Activated B cell treated with CpG ODN at 0.5 μM for 24 hours (primary cell): Measurements from ENCODE around the gene STAP2. TPM values are rescaled to one million over a fixed set of nuclear protein-coding genes. Genes with fewer than 3 reads are reported as not detected.
"Not testable (repeated sequence)": the region's sequence is repeated elsewhere in the genome, so short reads cannot be mapped to it uniquely, and the experiment has no call there.

Experiments
- ATAC-seq: fragments of 200-7000 bp; cut with Tn5 transposase; one replicate; pipeline ENCODE4 v1.10.0; 2021; ENCODE audit warnings: low read depth, mild to moderate bottlenecking, moderate library complexity
- CTCF ChIA-PET: fragments of 350-600 bp; sonication (Branson Sonifier 250); formaldehyde crosslinking; loops from one replicate; lab custom pipeline; 2021; ENCODE audit warnings: antibody characterized with exemption; lab: Charles Lee
- POLR2A ChIA-PET: fragments of 350-600 bp; sonication (Branson Sonifier 250); formaldehyde crosslinking; loops from one replicate; lab custom pipeline; 2021; ENCODE audit warnings: antibody characterized with exemption; lab: Charles Lee
- DNase-seq: peaks from one replicate; pipeline ENCODE4 v3.0.0; 2022
- H3K27ac Mint-ChIP-seq: one replicate; pipeline ENCODE4 v1.8.0; 2020; ENCODE audit warnings: mixed read lengths
- H3K27me3 Mint-ChIP-seq: one replicate; pipeline ENCODE4 v1.8.0; 2021; ENCODE audit warnings: mixed read lengths
- H3K36me3 Mint-ChIP-seq: one replicate; pipeline ENCODE4 v1.8.0; 2021; ENCODE audit warnings: low read depth, mixed read lengths
- H3K4me1 Mint-ChIP-seq: one replicate; pipeline ENCODE4 v1.8.0; 2021; ENCODE audit warnings: mixed read lengths
- H3K4me3 Mint-ChIP-seq: one replicate; pipeline ENCODE4 v1.8.0; 2020; ENCODE audit warnings: mild to moderate bottlenecking, mixed read lengths
- H3K9me3 Mint-ChIP-seq: one replicate; pipeline ENCODE4 v1.8.0; 2020; ENCODE audit warnings: mixed read lengths
- intact Hi-C: fragments of 100-400 bp; cut with micrococcal nuclease; formaldehyde crosslinking; loops from one replicate; pipeline ENCODE4 v1.15.1; 2024
- total RNA-seq: library from RNA; stranded (reverse); gene quantifications from 2 replicates; pipeline ENCODE4 v1.2.3, GENCODE V29; 2022
- TF ChIP-seq, protein P1 (sequence below): fragments of 200-600 bp; IDR thresholded peaks from one replicate; pipeline ENCODE4 v1.8.0; 2022; ENCODE audit warnings: antibody characterized with exemption, mild to moderate bottlenecking

Gene STAP2
- total RNA-seq, 1 donor from 2014 or later, result 1.1 TPM

DNA sequence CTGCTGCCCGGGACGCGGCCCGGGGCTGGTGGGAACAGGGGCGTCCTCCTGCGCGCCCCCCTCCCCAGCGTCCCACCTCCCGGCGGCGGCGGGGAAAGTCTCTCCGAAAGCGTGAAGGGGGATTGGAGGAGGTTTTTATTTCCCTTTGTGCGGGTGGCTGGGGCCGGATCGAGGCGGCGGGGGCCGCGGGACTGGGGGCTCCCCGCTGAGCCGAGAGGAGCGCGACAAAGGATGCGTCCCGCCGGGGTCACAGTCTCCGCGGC, 59.4 kb downstream of the STAP2 start:
- no peaks in the 10 kb centered on the region for H3K9me3 Mint-ChIP-seq
- no peak overlapping the region for H3K4me3 Mint-ChIP-seq
- H3K36me3 Mint-ChIP-seq, result no peaks in the 10 kb centered on the region
- H3K27me3 Mint-ChIP-seq, result peaks cover 31% of the 10 kb centered on the region
- intact Hi-C loops, result no loop called here
- no peak for DNase-seq
- TF ChIP-seq, protein P1, sequence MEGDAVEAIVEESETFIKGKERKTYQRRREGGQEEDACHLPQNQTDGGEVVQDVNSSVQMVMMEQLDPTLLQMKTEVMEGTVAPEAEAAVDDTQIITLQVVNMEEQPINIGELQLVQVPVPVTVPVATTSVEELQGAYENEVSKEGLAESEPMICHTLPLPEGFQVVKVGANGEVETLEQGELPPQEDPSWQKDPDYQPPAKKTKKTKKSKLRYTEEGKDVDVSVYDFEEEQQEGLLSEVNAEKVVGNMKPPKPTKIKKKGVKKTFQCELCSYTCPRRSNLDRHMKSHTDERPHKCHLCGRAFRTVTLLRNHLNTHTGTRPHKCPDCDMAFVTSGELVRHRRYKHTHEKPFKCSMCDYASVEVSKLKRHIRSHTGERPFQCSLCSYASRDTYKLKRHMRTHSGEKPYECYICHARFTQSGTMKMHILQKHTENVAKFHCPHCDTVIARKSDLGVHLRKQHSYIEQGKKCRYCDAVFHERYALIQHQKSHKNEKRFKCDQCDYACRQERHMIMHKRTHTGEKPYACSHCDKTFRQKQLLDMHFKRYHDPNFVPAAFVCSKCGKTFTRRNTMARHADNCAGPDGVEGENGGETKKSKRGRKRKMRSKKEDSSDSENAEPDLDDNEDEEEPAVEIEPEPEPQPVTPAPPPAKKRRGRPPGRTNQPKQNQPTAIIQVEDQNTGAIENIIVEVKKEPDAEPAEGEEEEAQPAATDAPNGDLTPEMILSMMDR, result no peak
- ChIA-PET POLR2A (no interaction called here), CTCF (no interaction called here)
- no peak overlapping the region for H3K27ac Mint-ChIP-seq
- peaks cover 4% of the 10 kb centered on the region for H3K4me1 Mint-ChIP-seq
- ATAC-seq, result no peak

DNA sequence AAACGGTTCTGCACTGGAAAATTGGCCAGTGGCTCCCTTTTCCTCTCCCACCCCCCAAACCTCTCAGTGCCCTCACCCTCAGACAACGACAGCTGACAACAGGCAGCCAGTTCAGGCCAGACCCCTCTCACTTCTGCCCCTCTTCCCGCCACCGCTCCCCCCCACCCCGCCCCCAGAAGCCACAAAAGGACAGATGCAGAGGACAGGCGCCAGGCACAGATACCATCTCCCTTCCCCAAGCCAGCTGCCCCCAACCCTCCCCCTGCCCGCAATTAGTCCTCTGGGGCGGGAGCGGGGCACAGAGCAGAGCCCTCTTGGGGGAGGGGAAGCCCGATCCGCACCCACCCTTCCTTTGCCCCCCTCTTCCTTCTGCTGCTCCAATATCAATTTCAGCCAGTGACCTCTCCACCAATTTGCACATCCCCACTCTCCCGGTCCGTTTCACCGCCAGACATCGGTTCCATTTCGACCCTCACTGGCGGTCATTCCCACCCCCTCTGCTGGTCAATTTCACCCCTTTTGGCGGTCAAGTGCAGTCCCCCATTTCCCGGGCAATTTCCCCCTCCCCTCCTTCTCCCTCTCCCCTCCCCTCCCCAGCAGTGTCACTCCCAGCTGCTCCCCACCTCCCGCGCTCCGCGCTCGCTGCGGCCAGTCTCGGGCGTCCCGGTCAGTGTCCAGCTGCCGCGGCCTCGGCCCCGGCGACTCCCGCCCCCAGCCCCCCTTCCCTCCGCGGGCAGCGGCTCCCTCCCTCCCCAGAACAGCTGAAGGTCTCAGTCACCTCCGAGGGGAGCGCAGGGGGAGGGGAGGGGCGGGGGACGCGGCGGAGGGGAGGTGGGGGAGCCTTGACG, 60.0 kb downstream of the STAP2 start, which contains the start of gene SHD:
Gene SHD (plus strand): TSS at position 848 of the 848 bp plus-strand sequence. CDS start 798 bp downstream, outside the sequence.
- Mint-ChIP-seq H3K36me3 (no peaks in the 10 kb centered on the region), H3K9me3 (no peaks in the 10 kb centered on the region), H3K27ac (no peak within 1 kb of the TSS), H3K27me3 (peaks cover 31% of the 10 kb centered on the region), H3K4me3 (peak within 1 kb of the TSS; percentile 32), H3K4me1 (peaks cover 4% of the 10 kb centered on the region)
- intact Hi-C loops, result no loop called here
- POLR2A ChIA-PET, result interaction anchor here (0.7 kb wide), 1 partner anchor 11 kb away, joined by 3 read pairs; no protein-coding TSS in a partner anchor
- TF ChIP-seq, protein P1, result no peak
- no peak for ATAC-seq
- no peak for DNase-seq
- CTCF ChIA-PET, result interaction anchor here (1.7 kb wide), 1 partner anchor 12 kb away, joined by 7 read pairs; no protein-coding TSS in a partner anchor

DNA sequence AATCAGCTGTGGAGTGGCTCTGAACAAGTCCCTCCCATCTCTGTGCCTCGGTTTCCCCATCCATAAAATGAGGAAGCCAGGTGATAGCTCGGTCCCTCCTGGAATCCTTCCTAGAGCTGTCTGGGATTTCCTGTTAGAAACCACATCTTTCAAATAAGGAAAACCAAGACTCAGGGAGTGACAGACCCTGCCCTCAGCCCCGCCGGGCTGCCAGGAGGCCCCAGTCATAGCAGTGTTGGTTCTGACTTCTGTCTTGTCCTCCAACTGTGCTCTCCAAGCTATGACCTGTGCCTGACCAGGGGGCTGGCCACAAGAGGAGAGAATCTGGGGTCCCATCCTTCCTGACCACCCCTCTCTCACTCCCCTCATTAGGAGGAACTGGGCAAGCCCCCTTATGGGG, 60.6 kb downstream of the STAP2 start:
- intact Hi-C loops, result no loop called here
- peaks cover 31% of the 10 kb centered on the region for H3K27me3 Mint-ChIP-seq
- ChIA-PET CTCF (interaction anchor here (0.6 to 1.7 kb wide), 2 partner anchors 11 to 16 kb away, joined by 3 to 7 read pairs; no protein-coding TSS in a partner anchor), POLR2A (interaction anchor here (0.7 kb wide), 1 partner anchor 10 kb away, joined by 3 read pairs; no protein-coding TSS in a partner anchor)
- no peaks in the 10 kb centered on the region for H3K36me3 Mint-ChIP-seq
- H3K4me1 Mint-ChIP-seq, result peaks cover 4% of the 10 kb centered on the region
- no peak overlapping the region for H3K27ac Mint-ChIP-seq
- TF ChIP-seq, protein P1, result no peak
- ATAC-seq, result no peak
- DNase-seq, result no peak
- no peak overlapping the region for H3K4me3 Mint-ChIP-seq
- H3K9me3 Mint-ChIP-seq, result no peaks in the 10 kb centered on the region

DNA sequence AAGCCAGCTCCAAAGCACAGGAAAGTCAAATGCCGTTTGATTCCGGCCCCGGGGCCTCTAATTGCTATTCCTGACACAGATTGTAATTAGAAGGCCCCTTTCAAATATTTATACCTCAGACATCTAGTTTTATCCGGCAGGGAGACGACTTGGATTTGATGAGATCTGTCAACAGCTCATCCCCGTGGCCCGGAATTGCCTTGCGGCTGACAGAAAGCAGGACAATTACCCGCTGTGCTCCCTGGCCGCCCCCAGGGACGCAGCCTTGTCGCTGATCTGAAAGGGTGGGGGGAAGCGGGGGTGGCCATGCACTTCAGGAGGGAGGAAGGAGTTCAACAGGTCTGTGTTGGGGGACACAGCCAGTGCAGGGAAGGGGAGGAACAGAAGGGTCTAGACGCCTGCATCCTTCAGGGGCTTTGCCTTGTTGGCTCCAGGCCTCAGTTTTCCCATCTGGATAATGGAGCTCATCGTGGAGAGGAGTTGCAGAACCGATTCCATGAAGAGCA, 61.4 kb downstream of the STAP2 start:
- TF ChIP-seq, protein P1, result no peak
- intact Hi-C loops, result no loop called here
- H3K4me3 Mint-ChIP-seq, result no peak overlapping the region
- ChIA-PET CTCF (interaction anchor here (1.7 kb wide), 1 partner anchor 10 kb away, joined by 7 read pairs; no protein-coding TSS in a partner anchor), POLR2A (no interaction called here)
- peaks cover 3% of the 10 kb centered on the region for H3K36me3 Mint-ChIP-seq
- ATAC-seq (no peak), DNase-seq (no peak)
- H3K27ac Mint-ChIP-seq, result no peak overlapping the region
- H3K4me1 Mint-ChIP-seq, result peaks cover 4% of the 10 kb centered on the region
- no peaks in the 10 kb centered on the region for H3K9me3 Mint-ChIP-seq
- H3K27me3 Mint-ChIP-seq, result peaks cover 28% of the 10 kb centered on the region

DNA sequence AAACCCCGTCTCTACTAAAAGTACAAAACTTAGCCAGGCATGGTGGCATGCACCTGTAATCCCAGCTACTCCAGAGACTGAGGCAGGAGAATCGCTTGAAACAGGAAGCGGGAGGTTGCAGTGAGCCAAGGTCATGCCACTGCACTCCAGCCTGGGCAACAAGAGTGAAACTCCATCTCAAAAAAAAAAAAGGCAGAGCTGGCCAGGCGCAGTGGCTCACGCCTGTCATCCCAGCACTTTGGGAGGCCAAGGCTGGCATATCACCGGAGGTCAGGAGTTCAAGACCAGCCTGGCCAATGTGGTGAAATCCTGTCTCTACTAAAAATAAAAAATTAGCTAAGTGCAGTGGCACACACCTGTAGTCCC, 64.3 kb downstream of the STAP2 start:
- intact Hi-C loops, ATAC-seq, H3K27ac Mint-ChIP-seq, H3K4me3 Mint-ChIP-seq, H3K4me1 Mint-ChIP-seq, CTCF ChIA-PET, DNase-seq, H3K9me3 Mint-ChIP-seq: not testable (repeated sequence)
- H3K36me3 Mint-ChIP-seq, result peaks cover 18% of the 10 kb centered on the region
- POLR2A ChIA-PET, result interaction anchor here (0.7 kb wide), 1 partner anchor 21 kb away, joined by 3 read pairs; no protein-coding TSS in a partner anchor
- H3K27me3 Mint-ChIP-seq, result peaks cover 11% of the 10 kb centered on the region

Other genes starting within 250 kb of the STAP2 start
- gene MAP2K2, start 214.7 kb downstream of the STAP2 start, total RNA-seq, result 126 TPM in 2 replicates
- gene CREB3L3, start 185.2 kb downstream of the STAP2 start, total RNA-seq, result not detected in 2 replicates
- 34.1 and 36.8 TPM in 2 replicates for gene SIRT6, start 156.3 kb downstream of the STAP2 start, total RNA-seq
- gene ANKRD24, start 156.1 kb downstream of the STAP2 start, total RNA-seq, result 0.42 and 0.49 TPM in 2 replicates
- gene EBI3, start 109.3 kb downstream of the STAP2 start, total RNA-seq, result 177 and 186 TPM in 2 replicates
- 40.7 and 43.0 TPM in 2 replicates for gene YJU2, start 91.7 kb downstream of the STAP2 start, total RNA-seq
- not detected in 2 replicates for gene SHD, start 59.6 kb downstream of the STAP2 start, total RNA-seq
- not detected in 2 replicates for gene TMIGD2, start 36.4 kb downstream of the STAP2 start, total RNA-seq
- 1.4 and 2.6 TPM in 2 replicates for gene FSD1, start 34.2 kb downstream of the STAP2 start, total RNA-seq
- gene MPND, start 4.7 kb upstream of the STAP2 start, total RNA-seq, result 25.2 and 29.8 TPM in 2 replicates
- 33.8 and 43.7 TPM in 2 replicates for gene SH3GL1, start 61.7 kb upstream of the STAP2 start, total RNA-seq
- 13.9 and 19.2 TPM in 2 replicates for gene CHAF1A, start 63.8 kb upstream of the STAP2 start, total RNA-seq
- 54.3 and 58.2 TPM in 2 replicates for gene UBXN6, start 119.0 kb upstream of the STAP2 start, total RNA-seq
- 44.9 and 49.7 TPM in 2 replicates for gene HDGFL2, start 133.5 kb upstream of the STAP2 start, total RNA-seq
- gene PLIN4, start 179.7 kb upstream of the STAP2 start, total RNA-seq, result not detected in 2 replicates
- gene PLIN5, start 196.4 kb upstream of the STAP2 start, total RNA-seq, result 0.17 and 0.33 TPM in 2 replicates
- gene LRG1, start 201.2 kb upstream of the STAP2 start, total RNA-seq, result 0.42 and 2.0 TPM in 2 replicates
- 0.11 and 0.37 TPM in 2 replicates for gene SEMA6B, start 220.9 kb upstream of the STAP2 start, total RNA-seq